Fibroblast of mammary gland (primary cell): ENCODE measurements around the gene PXT1.

ENCODE experiments used
- DNase-seq: peaks from one replicate; pipeline ENCODE4 v3.0.0-alpha.2; 2010; ENCODE audit warnings: low read depth
- H3K4me3 ChIP-seq: 2 replicates; pipeline ENCODE4 v1.5.1; 2011; ENCODE audit warnings: low read depth, mild to moderate bottlenecking, low read length, moderate library complexity; ENCODE audit not compliant: control insufficient read depth
- CTCF ChIP-seq: conservative IDR thresholded peaks from 2 replicates; pipeline ENCODE4 v1.5.1; 2011; ENCODE audit warnings: low read depth, low read length, inconsistent platforms; ENCODE audit not compliant: control insufficient read depth, insufficient read depth

PXT1 gene

GRCh38 chr6:36377594-36377993 is 65.1 kb downstream of the PXT1 start:
- no peak for DNase-seq
- TF ChIP-seq CTCF = no peak
- H3K4me3 ChIP-seq = no peak overlapping the region

GRCh38 chr6:36376742-36377141 is 65.9 kb downstream of the PXT1 start:
- DNase-seq = no peak
- no peak overlapping the region for H3K4me3 ChIP-seq
- TF ChIP-seq CTCF = no peak

GRCh38 chr6:36376183-36376582 is 66.5 kb downstream of the PXT1 start:
- DNase-seq = no peak
- no peak for TF ChIP-seq CTCF

GRCh38 chr6:36375644-36376155 is 67.0 kb downstream of the PXT1 start:
- no peak for DNase-seq
- TF ChIP-seq CTCF = no peak
- H3K4me3 ChIP-seq = no peak overlapping the region

More at GRCh38 chr6:36376183-36376582, 66.5 kb downstream of the PXT1 start:
- no peak overlapping the region for H3K4me3 ChIP-seq

GRCh38 chr6:36374972-36375371 is 67.7 kb downstream of the PXT1 start:
- no peak overlapping the region for H3K4me3 ChIP-seq
- no peak for TF ChIP-seq CTCF
- no peak for DNase-seq

- no peak for TF ChIP-seq CTCF
- no peak overlapping the region for H3K4me3 ChIP-seq
- no peak for DNase-seq
Observed at GRCh38 chr6:36374194-36374593, 68.5 kb downstream of the PXT1 start.

- no peak overlapping the region for H3K4me3 ChIP-seq
- DNase-seq = no peak
- no peak for TF ChIP-seq CTCF
Observed at GRCh38 chr6:36373368-36374019, 69.2 kb downstream of the PXT1 start.
